Heart right ventricle (tissue), 16 donors: ENCODE data around the gene ELOB. TPM values are rescaled to one million over a fixed set of nuclear protein-coding genes. Genes with fewer than 3 reads are reported as not detected.

ENCODE experiments used
- ATAC-seq, 8 donors: fragments of 200-7000 bp; cut with Tn5 transposase; one replicate each; pipeline ENCODE4 v1.9.1; 2020; ENCODE audit warnings: mild to moderate bottlenecking in 8 of 8, moderate library complexity in 8 of 8, moderate number of reproducible peaks in 1 of 8
- DNase-seq, 2 donors: peaks; one replicate each; pipeline ENCODE4 v3.0.0-alpha.2; 2020
- H3K27ac ChIP-seq, 10 donors: fragments of 200-600 bp; sonication (generic) in 2 of 10; one replicate each; pipeline versions ENCODE4 v1.5.0 to v1.8.0; 2020 to 2022; ENCODE audit warnings: mild to moderate bottlenecking in 3 of 10
- H3K27me3 ChIP-seq, 7 donors: fragments of 200-600 bp; one replicate each; pipeline ENCODE4 v1.8.0; 2021 to 2022; ENCODE audit warnings: mild to moderate bottlenecking in 2 of 7
- H3K36me3 ChIP-seq, 9 donors: fragments of 200-600 bp; sonication (generic) in 1 of 9; one replicate each; pipeline versions ENCODE4 v1.5.0 to v1.8.0; 2020 to 2022; ENCODE audit warnings: mild to moderate bottlenecking in 2 of 9
- H3K4me1 ChIP-seq, 9 donors: fragments of 200-600 bp; sonication (generic) in 1 of 9; one replicate each; pipeline versions ENCODE4 v1.5.0 to v1.8.0; 2020 to 2022; ENCODE audit warnings: mild to moderate bottlenecking in 4 of 9
- H3K4me3 ChIP-seq, 10 donors: fragments of 200-600 bp; sonication (generic) in 2 of 10; one replicate each; pipeline versions ENCODE4 v1.5.0 to v1.8.0; 2020 to 2022; ENCODE audit warnings: mild to moderate bottlenecking in 7 of 10, moderate library complexity in 2 of 10
- H3K9me3 ChIP-seq, 11 donors: fragments of 200-600 bp in 10 of 11; sonication (generic) in 2 of 11; one replicate each; pipeline versions ENCODE4 v1.5.0 to v1.8.0; 2013 to 2022; ENCODE audit warnings: mild to moderate bottlenecking in 2 of 11, control low read depth in 1 of 11, moderate library complexity in 1 of 11
- WGBS, 2 donors: extraction: QIAGEN DNeasy Blood & Tissue Kit; methylation state at CpG; one replicate each; pipeline ENCODE4 v1.1.7; 2013; ENCODE audit warnings: inconsistent platforms in 1 of 2; 5-methylcytosine and 5-hydroxymethylcytosine counted together
- intact Hi-C, 10 donors: fragments of 100-400 bp; cut with DNase I; formaldehyde crosslinking; loops; one replicate each; pipeline versions ENCODE4 v1.11.1 to v1.14.2; 2022
- polyA plus RNA-seq, 2 donors: library from polyadenylated mRNA; stranded (reverse); fragments of 200-250 nt; gene quantifications; one replicate each; pipeline ENCODE4 v1.2.3, GENCODE V29; 2013
- total RNA-seq, 10 donors: library from RNA; stranded (reverse); fragmentation: NEBNext Ultra II Directional in 3 of 10; extraction: Animal tissue kit (Norgen Biotek cat#: 25700) in 3 of 10; gene quantifications; one replicate each; pipeline versions ENCODE4 v1.2.1 to v1.2.4, GENCODE V29; 2021 to 2023
- TF ChIP-seq, protein P1 (sequence below), 9 donors: fragments of 200-600 bp; sonication (generic) in 2 of 9; IDR thresholded peaks; one replicate each; pipeline versions ENCODE4 v1.5.0 to v1.8.0; 2021 to 2022; ENCODE audit warnings: antibody characterized with exemption in 9 of 9, mild to moderate bottlenecking in 5 of 9, moderate library complexity in 1 of 9
- donor health status: Arrhythmogenic right ventricular cardiomyopathy.
- donor health status: ischemic (EF 13 %, LVEDD 7.1; RV severe dilation, severe dysfunction).
- donor health status: healthy with polysubstance abuse.
- donor health status: DM: no; HTN: yes; CAD: no.
- donor health status: DM: no; HTN: no; CAD: no.
- donor health status: ischemic (EF 25% LVEDD 6.9; RV normal size, moderate dysfunction).
- donor health status: ischemic (EF 25% LVEDD 5.7; RV mildly dilated, moderate dysfunction).
- donor health status: healthy.
- donor health status: DM: yes; HTN: yes; CAD: no.
- donor health status: Ischemic cardiomyopathy.
- donor health status: ischemic (EF 35%, LVEDD 5.7; RV mildly dilated, moderate dysfunction).
- donor health status: nonischemic (EF 11% LVEDD 7.7; RV severe dilation, severe dysfunction).
- donor health status: DM: yes; HTN: yes; CAD: no.
- donor health status: PGD.
- donor health status: ischemic (EF 29% LVEDD 5.4; RV normal size, mild dysfunction).
- donor health status: nonischemic (EF 23%, LVEDD 6.1; RV moderate dilation, normal function).

Gene ELOB
- total and polyA plus RNA-seq, 12 donors: 248 to 1,196 (median 332) TPM

DNA sequence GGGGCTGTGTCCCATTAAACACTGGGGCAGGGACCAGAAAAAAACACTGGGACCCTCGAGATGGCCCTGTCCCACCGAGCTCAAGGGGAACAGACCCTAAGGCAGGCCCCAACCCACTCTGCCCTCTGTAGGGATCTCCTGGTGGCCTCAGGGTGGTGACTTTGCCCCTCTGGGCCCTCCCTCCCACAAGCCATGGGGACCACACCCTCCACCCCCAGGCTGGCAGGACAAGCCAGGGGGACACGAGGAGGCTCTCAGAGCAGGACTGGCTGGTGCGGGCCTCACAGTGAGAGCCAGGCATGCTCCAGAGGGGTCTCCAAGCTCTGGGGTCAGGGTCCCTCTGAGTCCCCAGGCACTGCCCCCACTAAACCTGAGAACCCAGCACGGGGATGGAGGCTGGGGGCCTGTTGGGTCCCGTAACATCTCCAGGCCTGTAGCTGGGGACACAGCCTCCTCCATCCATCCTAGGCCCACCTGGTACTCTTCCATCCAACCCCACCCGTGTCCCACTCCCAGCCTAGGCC, 39.1 kb downstream of the ELOB start:
- no peaks in the 10 kb centered on the region for H3K4me1 ChIP-seq
- ATAC-seq (no peak), DNase-seq (no peak)
- H3K4me3 ChIP-seq: no peak overlapping the region
- TF ChIP-seq, protein P1, sequence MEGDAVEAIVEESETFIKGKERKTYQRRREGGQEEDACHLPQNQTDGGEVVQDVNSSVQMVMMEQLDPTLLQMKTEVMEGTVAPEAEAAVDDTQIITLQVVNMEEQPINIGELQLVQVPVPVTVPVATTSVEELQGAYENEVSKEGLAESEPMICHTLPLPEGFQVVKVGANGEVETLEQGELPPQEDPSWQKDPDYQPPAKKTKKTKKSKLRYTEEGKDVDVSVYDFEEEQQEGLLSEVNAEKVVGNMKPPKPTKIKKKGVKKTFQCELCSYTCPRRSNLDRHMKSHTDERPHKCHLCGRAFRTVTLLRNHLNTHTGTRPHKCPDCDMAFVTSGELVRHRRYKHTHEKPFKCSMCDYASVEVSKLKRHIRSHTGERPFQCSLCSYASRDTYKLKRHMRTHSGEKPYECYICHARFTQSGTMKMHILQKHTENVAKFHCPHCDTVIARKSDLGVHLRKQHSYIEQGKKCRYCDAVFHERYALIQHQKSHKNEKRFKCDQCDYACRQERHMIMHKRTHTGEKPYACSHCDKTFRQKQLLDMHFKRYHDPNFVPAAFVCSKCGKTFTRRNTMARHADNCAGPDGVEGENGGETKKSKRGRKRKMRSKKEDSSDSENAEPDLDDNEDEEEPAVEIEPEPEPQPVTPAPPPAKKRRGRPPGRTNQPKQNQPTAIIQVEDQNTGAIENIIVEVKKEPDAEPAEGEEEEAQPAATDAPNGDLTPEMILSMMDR (IDR thresholded peaks at IDR 0.05): no peak
- no peaks in the 10 kb centered on the region for H3K36me3 ChIP-seq
- H3K27me3 ChIP-seq: peaks cover 0 to 29% (median 0%) of the 10 kb centered on the region in 7 donors
- no peak overlapping the region for H3K27ac ChIP-seq
- intact Hi-C loops: no loop called here
- WGBS, 2 donors: 76 to 89% methylated on average over 7 of the region's 7 CpGs
- no peaks in the 10 kb centered on the region for H3K9me3 ChIP-seq

GRCh38 chr16:2737238-2737605, 39.9 kb downstream of the ELOB start:
- peaks cover 0 to 29% (median 0%) of the 10 kb centered on the region in 7 donors for H3K27me3 ChIP-seq
- ATAC-seq (peak in 1 of 8 donors; percentile 23), DNase-seq (no peak)
- H3K36me3 ChIP-seq: no peaks in the 10 kb centered on the region
- TF ChIP-seq, protein P1 (IDR thresholded peaks at IDR 0.05): no peak
- H3K27ac ChIP-seq: no peak overlapping the region
- H3K9me3 ChIP-seq: no peaks in the 10 kb centered on the region
- H3K4me1 ChIP-seq: no peaks in the 10 kb centered on the region
- intact Hi-C loops: no loop called here
- 82 to 92% methylated on average over 5 of the region's 5 CpGs for WGBS, 2 donors
- H3K4me3 ChIP-seq: no peak overlapping the region

GRCh38 chr16:2736476-2737237, 40.4 kb downstream of the ELOB start:
- ATAC-seq (no peak), DNase-seq (no peak)
- TF ChIP-seq, protein P1 (IDR thresholded peaks at IDR 0.05): no peak
- H3K4me1 ChIP-seq: no peaks in the 10 kb centered on the region
- no peaks in the 10 kb centered on the region for H3K36me3 ChIP-seq
- no peak overlapping the region for H3K27ac ChIP-seq
- no peaks in the 10 kb centered on the region for H3K9me3 ChIP-seq
- intact Hi-C loops: no loop called here
- H3K4me3 ChIP-seq: no peak overlapping the region
- peaks cover 0 to 29% (median 0%) of the 10 kb centered on the region in 7 donors for H3K27me3 ChIP-seq
- WGBS, 2 donors: 86 to 87% methylated on average over 11 of the region's 11 CpGs

DNA sequence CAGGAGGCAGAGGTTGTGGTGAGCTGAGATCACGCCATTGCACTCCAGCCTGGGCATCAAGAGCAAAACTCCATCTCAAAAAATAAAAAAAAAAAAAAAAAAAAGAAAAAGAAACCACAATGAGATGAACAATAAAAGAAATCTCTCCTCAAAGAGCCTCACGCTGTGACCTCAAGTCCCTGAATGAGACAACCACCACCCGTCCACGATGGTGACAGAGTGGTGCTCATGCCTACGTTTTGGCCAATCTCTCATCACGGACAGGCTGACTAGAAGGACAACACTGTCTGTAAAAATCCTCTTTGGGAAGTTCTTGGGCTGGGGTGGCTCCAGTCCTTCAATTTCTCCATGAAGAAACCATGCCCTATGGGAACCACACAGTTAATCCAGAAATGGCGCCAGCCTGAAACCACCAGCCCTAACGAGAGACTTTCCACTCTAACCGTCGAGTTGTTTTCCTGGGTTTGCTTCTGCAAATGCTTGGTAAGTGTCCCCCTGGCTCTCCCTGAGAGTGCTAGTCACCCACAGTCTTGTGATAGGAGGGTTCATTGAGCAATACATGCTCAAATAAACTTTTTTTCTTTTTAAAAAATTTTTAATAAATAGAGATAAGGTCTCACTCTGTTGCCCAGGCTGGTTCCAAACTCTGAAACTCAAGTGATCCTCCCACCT, 42.1 kb downstream of the ELOB start:
- Histone ChIP-seq H3K4me1 (no peaks in the 10 kb centered on the region), H3K4me3 (no peak overlapping the region), H3K9me3 (no peaks in the 10 kb centered on the region), H3K27me3 (peaks cover 0 to 25% (median 0%) of the 10 kb centered on the region in 7 donors), H3K27ac (no peak overlapping the region), H3K36me3 (no peaks in the 10 kb centered on the region)
- TF ChIP-seq, protein P1 (IDR thresholded peaks at IDR 0.05): no peak
- ATAC-seq: no peak
- intact Hi-C loops: no loop called here
- no peak for DNase-seq
- 78% methylated on average over 10 of the region's 10 CpGs for WGBS, 2 donors
